ENCODE data around the gene LATS2.
"Not testable (repeated sequence)": the region's sequence is repeated elsewhere in the genome, so short reads cannot be mapped to it uniquely, and the experiment has no call there.

Gene LATS2

GRCh38 chr13:20989656-20990321, 71.6 kb downstream of the LATS2 start:
- no peak for DNase-seq

GRCh38 chr13:20988909-20989655, 72.3 kb downstream of the LATS2 start:
- no peak for DNase-seq

GRCh38 chr13:20988033-20988908, 73.1 kb downstream of the LATS2 start:
- DNase-seq, result no peak

GRCh38 chr13:20987599-20987998, 73.8 kb downstream of the LATS2 start:
- no peak for DNase-seq

- DNase-seq, result no peak
Measured at GRCh38 chr13:20984879-20985278, 76.5 kb downstream of the LATS2 start.

- no peak for DNase-seq
Measured at GRCh38 chr13:20983386-20983785, 78.0 kb downstream of the LATS2 start.

- DNase-seq, result no peak
Measured at GRCh38 chr13:20981370-20982095, 79.9 kb downstream of the LATS2 start.

GRCh38 chr13:20980899-20981298, 80.5 kb downstream of the LATS2 start:
- no peak for DNase-seq

GRCh38 chr13:20980430-20980829, 81.0 kb downstream of the LATS2 start:
- no peak for DNase-seq

- no peak for DNase-seq
Measured at GRCh38 chr13:20977394-20977793, 84.0 kb downstream of the LATS2 start.

- DNase-seq, result no peak
Measured at GRCh38 chr13:20974981-20975585, 86.3 kb downstream of the LATS2 start.

- no peak for DNase-seq
Measured at GRCh38 chr13:20973886-20974425, 87.4 kb downstream of the LATS2 start.

GRCh38 chr13:20972731-20973130, 88.7 kb downstream of the LATS2 start:
- DNase-seq, result no peak

- no peak for DNase-seq
Measured at GRCh38 chr13:20969182-20969581, 92.2 kb downstream of the LATS2 start.

- DNase-seq, result no peak
Measured at GRCh38 chr13:20968745-20969144, 92.6 kb downstream of the LATS2 start.

- DNase-seq, result no peak
Measured at GRCh38 chr13:20967340-20967739, 94.0 kb downstream of the LATS2 start.

- DNase-seq, result no peak
Measured at GRCh38 chr13:20964904-20965303, 96.5 kb downstream of the LATS2 start.

GRCh38 chr13:20961663-20962062, 99.7 kb downstream of the LATS2 start:
- not testable (repeated sequence) for DNase-seq

GRCh38 chr13:20960663-20961309, 100.6 kb downstream of the LATS2 start:
- no peak for DNase-seq

- not testable (repeated sequence) for DNase-seq
Measured at GRCh38 chr13:20957049-20957620, 104.3 kb downstream of the LATS2 start.

GRCh38 chr13:20955496-20955895, 105.9 kb downstream of the LATS2 start:
- no peak for DNase-seq

Data from NCI-H2081 treated with DMSO at 0.1 percent for 48 hours (cell line).